ENCODE results near the gene LCLAT1.

LCLAT1 gene

DNA sequence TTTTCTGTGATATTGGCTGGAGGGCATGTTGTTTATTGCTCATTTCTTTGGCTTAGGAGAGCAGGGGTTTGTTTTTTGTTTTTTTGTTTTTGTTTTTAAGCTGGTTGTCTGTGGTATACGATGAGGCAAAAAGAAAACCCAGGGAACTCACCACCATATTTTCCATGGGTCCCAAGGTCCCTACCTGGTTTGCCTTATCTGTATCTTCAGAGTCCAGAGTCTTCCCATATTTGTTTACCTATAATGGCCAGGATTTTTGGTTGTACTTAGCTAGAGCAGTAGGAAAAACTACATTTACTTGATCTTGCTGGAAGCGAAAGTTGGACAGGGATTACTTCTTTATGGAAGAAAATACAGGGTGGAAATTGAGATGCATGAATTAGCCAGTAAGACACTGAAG is 9.5 kb downstream of the LCLAT1 start:
- DNase-seq (ENCODE audit: extremely low read depth, insufficient read length), result no peak
- TF ChIP-seq, protein P1, sequence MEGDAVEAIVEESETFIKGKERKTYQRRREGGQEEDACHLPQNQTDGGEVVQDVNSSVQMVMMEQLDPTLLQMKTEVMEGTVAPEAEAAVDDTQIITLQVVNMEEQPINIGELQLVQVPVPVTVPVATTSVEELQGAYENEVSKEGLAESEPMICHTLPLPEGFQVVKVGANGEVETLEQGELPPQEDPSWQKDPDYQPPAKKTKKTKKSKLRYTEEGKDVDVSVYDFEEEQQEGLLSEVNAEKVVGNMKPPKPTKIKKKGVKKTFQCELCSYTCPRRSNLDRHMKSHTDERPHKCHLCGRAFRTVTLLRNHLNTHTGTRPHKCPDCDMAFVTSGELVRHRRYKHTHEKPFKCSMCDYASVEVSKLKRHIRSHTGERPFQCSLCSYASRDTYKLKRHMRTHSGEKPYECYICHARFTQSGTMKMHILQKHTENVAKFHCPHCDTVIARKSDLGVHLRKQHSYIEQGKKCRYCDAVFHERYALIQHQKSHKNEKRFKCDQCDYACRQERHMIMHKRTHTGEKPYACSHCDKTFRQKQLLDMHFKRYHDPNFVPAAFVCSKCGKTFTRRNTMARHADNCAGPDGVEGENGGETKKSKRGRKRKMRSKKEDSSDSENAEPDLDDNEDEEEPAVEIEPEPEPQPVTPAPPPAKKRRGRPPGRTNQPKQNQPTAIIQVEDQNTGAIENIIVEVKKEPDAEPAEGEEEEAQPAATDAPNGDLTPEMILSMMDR (IDR thresholded peaks at IDR 0.05; ENCODE audit: insufficient read depth, low read length, poor library complexity, severe bottlenecking), result no peak
- H3K4me3 ChIP-seq (replicated peaks; ENCODE audit: low read depth, low read length), result no peak overlapping the region
- no peaks in the 10 kb centered on the region for H3K27me3 ChIP-seq (replicated peaks; ENCODE audit: control insufficient read depth, insufficient read depth, low read length)
- H3K36me3 ChIP-seq (ENCODE audit: control insufficient read depth, insufficient read depth, low read length), result no peaks in the 10 kb centered on the region

DNA sequence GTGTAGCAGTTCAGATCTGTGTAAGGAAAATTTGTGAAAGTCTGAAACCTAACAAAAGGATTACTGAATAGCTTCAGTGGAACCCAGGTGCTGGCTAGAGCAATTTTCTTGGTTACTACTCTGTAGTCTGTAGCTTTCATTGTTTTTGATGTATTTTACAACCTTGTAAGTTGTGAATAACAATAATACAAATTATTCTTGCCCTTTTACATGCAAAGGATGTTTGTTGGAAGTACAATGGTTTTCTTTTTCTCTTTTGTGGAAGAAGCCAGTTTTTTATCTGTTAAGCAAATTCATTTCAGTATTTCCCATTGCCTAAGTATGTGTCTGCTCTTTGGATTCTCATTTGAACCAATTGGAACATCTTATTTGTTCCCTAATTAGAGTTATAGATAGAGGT is 10.2 kb downstream of the LCLAT1 start:
- no peak for DNase-seq (ENCODE audit: extremely low read depth, insufficient read length)

DNA sequence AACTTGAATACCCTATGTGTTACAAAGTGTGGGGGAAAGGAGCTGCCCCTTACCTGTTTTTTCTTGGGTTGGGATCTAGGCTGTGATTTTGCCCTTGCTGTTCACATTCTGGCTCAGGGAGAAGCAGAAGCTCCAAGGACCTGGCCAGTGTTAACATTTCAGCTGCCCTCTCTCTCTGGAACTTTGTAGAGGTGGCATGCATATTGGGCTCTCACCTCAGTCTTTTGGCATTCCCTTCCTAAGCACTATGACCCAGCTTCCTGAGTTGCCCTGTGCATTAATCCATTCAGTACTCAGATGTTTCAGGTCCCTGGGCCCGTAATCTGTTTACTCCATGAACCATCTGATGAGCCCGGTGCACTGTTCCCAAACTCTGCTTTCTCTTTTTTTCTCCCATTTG is 12.1 kb downstream of the LCLAT1 start:
- TF ChIP-seq, protein P1 (IDR thresholded peaks at IDR 0.05; ENCODE audit: insufficient read depth, low read length, poor library complexity, severe bottlenecking), result no peak
- Histone ChIP-seq H3K36me3 (ENCODE audit: control insufficient read depth, insufficient read depth, low read length) (no peaks in the 10 kb centered on the region), H3K4me3 (replicated peaks; ENCODE audit: low read depth, low read length) (no peak overlapping the region), H3K27me3 (replicated peaks; ENCODE audit: control insufficient read depth, insufficient read depth, low read length) (no peaks in the 10 kb centered on the region)
- no peak for DNase-seq (ENCODE audit: extremely low read depth, insufficient read length)

More for the DNA sequence above, 10.2 kb downstream of the LCLAT1 start:
- TF ChIP-seq, protein P1 (IDR thresholded peaks at IDR 0.05; ENCODE audit: insufficient read depth, low read length, poor library complexity, severe bottlenecking), result no peak
- Histone ChIP-seq H3K36me3 (ENCODE audit: control insufficient read depth, insufficient read depth, low read length) (no peaks in the 10 kb centered on the region), H3K4me3 (replicated peaks; ENCODE audit: low read depth, low read length) (no peak overlapping the region), H3K27me3 (replicated peaks; ENCODE audit: control insufficient read depth, insufficient read depth, low read length) (no peaks in the 10 kb centered on the region)

DNA sequence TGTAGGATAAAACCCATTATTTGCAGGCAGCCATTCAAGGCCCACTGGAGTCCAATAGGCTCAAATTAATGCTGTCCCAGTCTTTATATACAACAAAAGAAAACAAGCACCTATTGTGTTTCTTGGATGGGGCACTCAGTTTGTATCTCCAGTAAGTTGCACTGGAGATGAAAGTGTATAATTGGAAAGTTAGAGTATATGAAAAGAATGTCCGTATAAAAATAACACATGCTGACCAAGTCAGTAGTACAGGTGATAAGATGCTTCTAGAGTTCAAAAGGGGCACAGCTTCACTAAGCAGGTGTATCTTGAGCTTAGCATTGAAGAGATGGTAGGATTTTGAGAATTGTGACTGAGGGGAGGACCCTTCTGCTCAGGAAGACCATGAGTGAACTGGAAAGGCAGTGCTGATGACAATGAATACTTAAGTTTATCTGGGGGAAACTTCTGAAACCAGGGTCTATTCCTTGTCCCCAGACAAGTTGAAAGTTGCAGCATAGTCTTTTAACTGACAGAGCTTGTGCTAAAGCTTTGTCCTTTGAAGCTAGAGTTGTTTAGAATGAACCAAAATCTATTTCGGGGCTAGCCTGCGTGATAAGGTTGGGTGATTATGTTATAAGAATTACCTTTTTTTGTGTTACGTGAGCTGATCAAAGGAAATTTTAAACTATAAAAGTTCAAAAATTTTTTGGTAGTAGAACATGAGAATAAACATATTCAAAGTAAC is 15.2 kb downstream of the LCLAT1 start:
- H3K36me3 ChIP-seq (ENCODE audit: control insufficient read depth, insufficient read depth, low read length), result no peaks in the 10 kb centered on the region
- no peaks in the 10 kb centered on the region for H3K27me3 ChIP-seq (replicated peaks; ENCODE audit: control insufficient read depth, insufficient read depth, low read length)
- no peak for DNase-seq (ENCODE audit: extremely low read depth, insufficient read length)
- H3K4me3 ChIP-seq (replicated peaks; ENCODE audit: low read depth, low read length), result no peak overlapping the region
- TF ChIP-seq, protein P1 (IDR thresholded peaks at IDR 0.05; ENCODE audit: insufficient read depth, low read length, poor library complexity, severe bottlenecking), result no peak

DNA sequence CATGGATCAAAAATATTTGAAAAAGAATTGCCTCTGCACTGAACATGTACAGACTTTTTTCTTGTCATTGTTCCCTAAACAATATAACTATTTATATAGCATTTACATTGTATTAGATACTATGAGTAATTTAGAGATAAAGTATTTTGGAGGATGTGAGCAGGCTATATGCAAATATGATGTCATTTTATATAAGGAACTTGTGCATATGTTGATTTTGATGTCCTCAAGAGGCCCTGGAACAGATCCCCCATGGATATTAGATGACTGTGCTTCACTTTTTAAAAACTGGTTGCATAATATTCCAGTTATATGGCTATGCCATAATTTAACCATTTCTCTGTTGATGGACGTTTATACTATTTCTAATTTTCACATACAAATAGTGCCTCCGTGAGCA is 16.5 kb downstream of the LCLAT1 start:
- H3K27me3 ChIP-seq (replicated peaks; ENCODE audit: control insufficient read depth, insufficient read depth, low read length), result no peaks in the 10 kb centered on the region
- no peak for DNase-seq (ENCODE audit: extremely low read depth, insufficient read length)
- no peak overlapping the region for H3K4me3 ChIP-seq (replicated peaks; ENCODE audit: low read depth, low read length)
- TF ChIP-seq, protein P1 (IDR thresholded peaks at IDR 0.05; ENCODE audit: insufficient read depth, low read length, poor library complexity, severe bottlenecking), result no peak
- H3K36me3 ChIP-seq (ENCODE audit: control insufficient read depth, insufficient read depth, low read length), result no peaks in the 10 kb centered on the region
